Fibroblast of peridontal ligament (primary cell): ENCODE data around the gene VMA21.
A peak's percentile ranks its signal among the peaks of the same experiment; 100 is the strongest.

Source experiments
- DNase-seq: peaks from one replicate; pipeline ENCODE4 v3.0.0-alpha.2; 2010; ENCODE audit errors: extremely low read depth

Gene VMA21, protein sequence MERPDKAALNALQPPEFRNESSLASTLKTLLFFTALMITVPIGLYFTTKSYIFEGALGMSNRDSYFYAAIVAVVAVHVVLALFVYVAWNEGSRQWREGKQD

DNA sequence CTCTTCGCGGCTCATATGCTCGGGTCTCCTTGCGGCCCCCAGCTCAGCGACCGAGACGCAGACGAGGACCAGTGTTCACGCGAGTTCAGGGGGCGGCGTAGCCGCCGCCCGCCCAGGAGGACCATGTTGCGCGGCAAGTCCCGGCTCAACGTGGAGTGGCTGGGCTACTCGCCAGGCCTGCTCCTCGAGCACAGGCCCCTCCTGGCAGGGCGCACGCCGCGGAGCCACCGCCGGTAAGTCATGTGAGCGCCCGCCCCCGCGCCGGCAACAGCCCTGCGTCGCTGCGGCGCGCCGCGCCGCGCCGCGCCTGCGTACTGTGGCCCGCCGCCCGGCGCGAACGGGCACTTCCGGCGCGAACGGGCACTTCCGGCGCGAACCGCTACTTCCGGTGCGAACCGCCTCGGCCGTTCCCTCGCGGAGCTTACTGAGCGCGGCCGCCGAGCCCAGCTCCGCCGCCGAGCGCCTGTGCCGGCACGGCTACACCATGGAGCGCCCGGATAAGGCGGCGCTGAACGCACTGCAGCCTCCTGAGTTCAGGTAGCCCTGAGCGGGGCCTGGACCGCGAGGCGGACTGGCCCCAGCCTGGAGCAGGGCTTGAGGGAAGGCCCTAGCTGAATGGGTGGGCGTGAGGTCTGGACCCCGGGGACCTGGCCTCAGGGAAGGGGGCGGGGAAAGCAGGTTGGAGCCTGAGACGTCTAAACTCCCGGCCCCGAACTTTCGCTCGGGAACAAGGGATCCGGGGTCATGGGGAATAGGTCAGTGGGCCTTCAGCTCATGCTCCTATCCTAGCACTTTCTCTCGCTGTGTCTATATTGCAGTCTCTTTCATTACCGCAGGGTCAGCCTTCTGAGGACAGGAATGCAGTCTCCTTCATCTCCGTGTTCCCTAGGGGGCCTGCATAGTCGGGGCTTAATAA is at the start of gene VMA21:
Gene VMA21 (plus strand): TSS at position 382 of the 916 bp plus-strand sequence. CDS start 103 bp downstream, at position 485.
- DNase-seq, result peak; percentile 75

DNA sequence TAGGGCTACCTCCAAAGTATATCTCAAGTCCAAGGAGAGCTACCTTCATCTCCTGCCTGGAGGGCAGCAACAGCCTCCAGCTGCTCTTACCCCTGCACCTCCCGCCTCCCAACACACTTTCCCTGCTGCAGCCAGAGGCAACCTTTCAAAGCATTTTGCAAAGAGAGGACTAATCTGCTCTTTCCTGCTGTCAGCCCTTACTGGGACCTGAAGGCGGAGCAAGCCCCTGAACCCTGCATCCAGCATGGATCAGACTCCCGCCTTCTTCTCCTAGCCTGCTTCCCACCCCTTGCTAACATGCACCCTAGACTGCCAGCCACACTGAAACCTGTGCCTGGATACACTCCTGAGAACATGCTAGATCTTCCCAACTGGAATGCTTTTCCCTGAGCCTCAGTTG is 37.7 kb upstream of the VMA21 start:
- no peak for DNase-seq

DNA sequence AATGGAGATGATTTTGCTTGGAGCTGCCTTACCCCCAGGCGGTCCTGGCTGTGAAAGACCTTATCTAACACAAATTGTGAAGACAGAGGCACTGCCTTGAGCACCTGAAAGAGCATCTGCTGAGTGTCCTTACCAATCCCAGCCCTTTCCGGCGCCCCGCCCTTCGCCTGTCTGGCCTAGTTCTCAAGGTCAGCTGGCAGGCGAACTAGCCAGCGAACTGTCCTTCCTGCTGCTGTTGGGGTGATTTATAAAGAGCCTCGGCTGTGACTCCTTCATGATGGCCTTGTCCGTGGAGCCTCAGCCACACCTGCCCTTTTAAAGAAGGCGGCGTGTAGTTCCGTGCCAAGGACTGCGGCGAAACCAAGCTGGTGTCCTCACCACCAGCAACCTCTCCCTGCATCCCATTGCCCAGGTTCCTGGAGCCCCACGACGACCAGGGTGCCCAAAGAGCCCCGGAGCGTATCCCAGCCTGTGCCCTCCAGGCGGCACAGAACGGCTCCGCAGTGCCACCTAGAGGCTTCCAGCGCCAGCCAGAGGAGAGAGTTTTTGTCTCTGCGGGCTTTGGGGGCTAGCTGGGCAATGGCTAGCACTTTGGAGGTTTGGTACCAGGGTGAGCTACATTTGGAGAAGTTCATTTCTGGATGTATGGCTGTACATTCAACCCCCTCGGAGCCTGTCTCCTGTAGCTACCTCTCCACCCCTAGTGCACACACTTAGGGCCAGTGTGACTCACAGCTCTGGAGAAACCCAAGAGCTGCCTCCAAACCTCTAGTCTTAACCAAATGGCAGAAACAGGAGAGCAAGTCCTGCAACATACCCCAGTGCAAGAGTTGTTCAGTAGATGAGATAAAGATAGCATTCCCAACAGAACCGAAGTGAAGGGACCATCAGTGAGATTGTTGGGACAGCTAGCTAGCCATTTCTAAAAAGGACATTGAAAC is 36.8 kb upstream of the VMA21 start:
- DNase-seq, result peak; percentile 0

DNA sequence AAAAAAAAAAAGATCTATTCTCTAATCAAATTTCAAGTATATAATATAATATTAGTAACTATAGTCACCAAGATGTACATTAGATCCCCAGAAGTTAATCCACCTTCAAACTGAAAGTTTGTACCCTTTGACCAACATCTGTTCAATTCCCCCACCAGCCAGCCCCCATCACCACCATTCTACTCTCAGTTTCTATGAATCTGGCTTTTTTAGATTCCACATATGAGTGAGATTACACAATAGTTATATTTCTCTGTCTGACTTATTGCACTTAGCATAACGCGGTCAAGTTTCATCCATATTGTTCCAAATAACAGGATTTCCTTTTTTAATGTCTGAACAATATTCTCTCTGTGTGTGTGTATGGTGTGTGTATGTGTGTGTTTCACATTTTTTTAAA is 33.7 kb upstream of the VMA21 start:
- DNase-seq, result no peak

DNA sequence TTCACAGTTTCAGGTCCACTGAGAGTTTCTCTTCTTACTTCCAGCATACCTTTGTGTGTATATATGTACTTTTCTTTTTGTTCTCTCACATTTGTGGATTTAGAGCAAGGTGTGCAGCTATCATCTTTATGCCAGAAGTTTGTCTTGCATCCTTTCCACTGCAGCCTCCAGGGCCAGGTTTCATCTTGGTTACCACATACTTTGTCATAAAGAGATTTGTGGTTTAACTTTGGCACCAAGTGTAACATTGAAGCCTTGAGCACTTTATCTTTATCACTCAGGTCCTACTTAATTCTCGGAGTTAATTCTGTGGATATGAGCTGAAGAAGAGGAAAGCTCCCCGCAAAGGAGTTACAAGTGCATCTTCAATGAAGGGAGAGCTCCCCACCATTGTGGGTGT is 31.4 kb upstream of the VMA21 start:
- no peak for DNase-seq

DNA sequence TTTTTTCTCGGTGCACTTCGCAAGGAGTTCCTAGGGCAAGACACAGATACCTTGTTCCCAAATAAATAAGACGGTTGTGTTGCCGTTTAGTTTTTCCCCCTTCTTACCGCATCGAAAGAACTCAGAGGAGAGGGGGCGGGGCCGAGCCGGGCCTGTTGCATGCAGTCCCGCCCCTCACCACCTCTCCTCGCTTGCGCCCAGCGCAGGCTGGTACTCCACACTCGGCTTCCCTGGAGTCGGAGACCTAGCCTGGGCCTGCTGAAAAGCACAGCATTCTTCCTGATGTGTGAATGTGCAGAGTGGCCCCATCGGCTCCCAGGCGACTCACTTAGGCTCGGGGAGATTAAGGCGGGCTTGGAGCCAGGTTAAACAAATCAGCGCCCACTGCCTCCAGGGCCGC is 26.1 kb upstream of the VMA21 start:
- no peak for DNase-seq

DNA sequence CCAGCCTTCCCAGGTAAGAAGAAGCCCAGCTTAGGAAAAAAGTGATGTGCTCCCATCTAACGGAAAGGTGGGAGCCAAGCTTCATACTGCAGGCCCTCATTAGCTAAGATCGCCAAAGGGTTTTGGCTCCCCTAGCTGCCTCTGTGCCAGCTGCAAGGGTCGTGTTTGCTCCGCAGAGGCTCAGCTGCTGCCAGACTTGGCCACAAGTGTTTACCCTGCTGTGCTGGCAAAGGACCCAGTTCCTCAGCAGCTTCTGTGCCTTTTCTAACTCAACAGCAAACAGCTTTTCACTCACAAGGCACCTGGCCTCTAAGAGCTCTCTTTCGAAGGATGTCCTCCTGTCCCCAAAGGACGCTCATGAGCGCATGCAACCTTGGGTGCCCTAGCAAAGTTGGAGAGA is 12.2 kb upstream of the VMA21 start:
- no peak for DNase-seq

DNA sequence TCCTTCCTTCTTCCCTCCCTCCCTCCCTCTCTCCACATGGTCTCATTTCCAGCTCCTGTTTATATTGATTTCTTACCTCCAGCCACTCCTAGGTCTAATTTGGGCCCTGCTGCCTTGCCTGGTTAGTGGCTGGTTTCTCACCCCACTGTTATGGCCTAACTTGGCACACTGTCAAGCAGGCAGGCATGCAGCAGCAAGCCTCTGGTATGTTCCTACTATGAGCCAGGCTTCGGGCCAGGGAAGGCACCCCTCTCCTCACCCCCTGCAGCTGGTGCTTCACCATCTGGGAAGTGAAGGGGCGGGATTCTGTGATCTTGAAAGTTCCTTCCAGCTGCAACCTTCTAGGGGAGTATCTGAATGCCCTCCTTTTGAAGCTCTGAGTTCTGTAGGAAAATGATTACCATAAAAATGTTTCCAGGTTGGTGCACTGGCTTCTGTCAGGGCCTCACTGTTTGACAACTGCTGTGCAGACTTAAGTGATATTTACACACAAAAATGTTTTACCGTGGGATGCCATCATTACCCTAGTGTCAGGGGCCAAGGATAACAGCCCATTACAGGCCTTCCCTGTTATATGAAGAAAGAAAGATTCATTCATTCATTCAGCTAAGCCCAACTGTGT is 10.1 kb upstream of the VMA21 start:
- DNase-seq, result peak; percentile 9

DNA sequence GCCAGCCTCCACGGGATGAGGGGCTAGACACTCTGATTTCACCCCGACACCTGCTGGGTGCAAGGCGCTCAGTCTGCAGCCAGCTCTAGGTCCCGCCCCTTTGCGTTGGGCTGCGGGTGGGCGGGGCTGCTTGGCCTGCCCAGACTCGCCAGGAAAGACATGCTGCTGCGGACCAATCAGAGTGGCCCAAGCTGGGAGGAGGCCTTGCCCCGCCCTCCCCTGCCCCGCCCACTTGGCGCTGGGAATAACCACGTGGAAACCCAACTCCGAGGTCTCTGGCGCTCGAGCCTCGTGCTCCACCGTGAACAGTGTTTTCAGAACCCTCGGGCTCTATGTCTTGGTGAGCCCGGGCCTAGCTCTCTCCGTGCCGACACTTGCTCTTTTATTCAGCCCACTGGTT is 5.3 kb upstream of the VMA21 start:
- DNase-seq, result no peak

DNA sequence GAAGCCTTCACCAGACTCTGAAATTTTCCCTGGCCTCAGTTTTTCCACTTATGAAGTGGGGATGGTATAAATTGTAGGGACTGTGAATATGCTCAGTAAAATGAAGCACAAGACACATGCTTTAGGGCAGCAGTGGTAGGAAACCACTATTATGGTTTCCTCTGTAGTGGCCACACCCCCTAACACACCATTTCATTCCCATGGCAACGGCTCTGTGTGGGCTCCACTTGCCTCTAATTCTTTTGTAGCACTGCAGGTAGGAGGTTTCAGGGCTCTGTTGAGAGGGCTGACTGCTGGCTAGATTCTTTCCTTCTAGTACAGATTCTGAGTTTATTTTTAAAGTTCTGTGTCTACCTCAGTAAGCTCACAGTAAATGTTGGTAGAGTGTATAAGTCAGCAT is 3.5 kb upstream of the VMA21 start:
- no peak for DNase-seq

DNA sequence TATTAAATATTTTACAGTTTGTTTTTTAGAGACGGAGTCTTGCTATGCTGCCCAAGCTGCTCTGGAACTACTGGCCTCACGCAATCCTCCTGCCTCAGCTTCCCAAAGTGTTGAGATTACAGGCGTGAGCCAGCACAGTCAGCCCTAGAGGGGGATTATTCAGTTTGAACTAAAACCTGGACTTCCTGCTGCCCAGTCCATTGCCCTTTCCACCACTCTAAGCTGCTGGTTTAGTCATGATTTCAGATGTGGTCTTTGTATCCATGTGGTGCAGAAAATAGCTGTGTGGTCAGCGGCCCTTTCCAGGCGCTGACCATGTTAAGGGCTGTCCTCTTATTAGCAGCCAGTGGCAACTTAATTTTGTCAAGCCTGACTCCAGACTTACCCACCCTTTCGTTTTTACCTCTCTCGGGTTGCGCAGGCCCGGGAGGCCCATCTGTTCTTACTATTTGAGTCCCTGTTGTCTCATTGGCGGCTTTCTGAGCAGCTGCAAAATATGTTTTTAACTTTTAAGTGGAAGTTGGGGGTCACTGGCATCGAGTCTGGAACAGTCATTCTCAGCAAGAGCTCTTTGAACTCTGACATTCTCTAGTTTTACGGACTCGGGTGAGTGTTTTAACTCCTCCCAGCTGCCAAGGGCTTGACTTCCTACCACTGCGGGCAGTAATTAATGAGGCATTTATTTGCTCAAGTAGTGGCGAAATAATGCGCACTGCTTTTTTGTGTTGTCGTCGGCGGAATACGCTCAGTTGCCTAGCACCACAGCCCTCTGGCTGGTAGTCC is 773 bp upstream of the VMA21 start:
- DNase-seq, result peak; percentile 67

DNA sequence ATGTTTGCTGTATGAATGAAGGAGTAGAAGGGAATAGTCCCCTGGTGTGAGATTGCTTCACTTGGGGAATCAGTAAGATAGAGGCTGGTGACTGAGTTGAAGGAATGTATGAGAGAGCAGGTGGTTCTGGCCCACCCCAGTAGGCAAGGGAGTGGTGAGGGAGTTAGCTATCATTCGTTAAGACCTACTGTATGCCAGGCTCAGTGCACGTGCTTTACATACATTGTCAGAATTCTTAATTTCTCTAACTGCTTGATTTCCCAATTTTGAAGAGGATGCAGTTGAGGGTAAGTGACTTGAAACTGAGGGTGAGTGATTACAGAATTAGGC is 700 bp downstream of the VMA21 start:
- no peak for DNase-seq

DNA sequence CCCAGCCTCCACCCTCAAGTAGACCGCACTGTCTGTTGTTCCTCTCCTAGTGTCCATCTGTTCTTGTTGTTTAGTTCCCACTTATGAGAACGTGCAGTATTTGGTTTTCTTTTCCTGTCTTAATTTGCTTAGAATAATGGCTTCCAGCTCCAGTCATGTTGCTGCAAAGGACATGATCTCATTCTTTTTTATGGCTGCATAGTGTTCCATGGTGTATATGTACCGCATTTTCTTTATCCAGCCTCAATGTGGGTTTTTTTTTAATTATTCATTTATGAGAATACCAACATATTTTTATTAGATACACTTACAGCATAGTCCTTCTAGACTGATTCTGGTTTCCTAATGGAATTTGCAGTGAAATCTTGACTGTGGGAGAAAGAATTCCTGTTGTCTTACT is 1.3 kb downstream of the VMA21 start:
- DNase-seq, result no peak

DNA sequence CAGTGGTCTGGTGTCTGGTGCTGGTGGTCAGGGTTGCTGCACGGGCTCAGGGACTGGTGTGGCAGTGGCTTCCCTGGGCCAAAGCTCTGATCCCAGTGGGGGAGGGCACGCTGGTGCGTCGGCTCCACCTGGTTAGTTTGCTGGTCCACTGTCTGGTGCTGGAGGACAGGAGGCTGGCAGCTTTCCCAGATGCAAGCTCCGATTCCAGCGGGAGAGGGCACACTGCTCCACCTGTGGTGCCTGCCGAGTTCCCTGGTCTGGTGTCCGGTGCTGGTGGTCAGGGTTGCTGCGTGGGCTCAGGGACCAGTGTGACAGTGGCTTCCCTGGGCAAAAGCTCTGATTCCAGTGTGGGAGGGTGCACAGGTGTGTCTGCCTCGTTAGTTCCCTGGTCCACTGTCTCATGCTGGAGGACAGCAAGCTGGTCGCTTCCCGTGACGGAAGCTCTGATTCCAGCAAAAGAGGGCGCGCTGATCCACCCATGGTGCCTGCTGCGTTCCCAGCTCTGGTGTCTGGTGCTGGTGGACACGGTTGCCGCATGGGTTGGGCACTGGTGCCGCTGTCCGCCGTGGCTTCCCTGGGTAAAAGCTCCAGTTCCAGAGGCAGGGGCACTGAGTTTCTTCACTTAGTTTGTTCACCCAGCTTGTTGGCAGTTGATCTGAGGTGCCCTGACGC is 5.8 kb downstream of the VMA21 start:
- DNase-seq, result no peak

DNA sequence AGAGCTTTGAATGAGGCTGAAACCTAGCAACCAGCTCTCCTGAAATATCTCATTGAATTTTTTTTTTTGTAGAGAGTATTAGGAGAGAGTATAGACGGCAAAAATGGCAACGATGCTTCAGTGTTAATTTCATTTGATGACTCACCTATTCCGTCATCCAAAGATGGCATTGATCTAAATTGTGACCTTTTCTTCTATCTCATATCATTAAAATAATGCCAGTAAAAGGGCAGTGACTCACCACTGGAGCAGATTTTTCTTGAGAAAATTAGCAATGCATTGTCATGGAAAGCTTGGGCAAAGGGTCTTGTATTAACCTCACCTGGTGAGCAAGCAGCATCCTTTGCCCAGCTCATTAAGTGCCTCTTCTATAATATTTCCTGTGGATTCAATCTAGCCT is 19.6 kb downstream of the VMA21 start:
- DNase-seq, result no peak

DNA sequence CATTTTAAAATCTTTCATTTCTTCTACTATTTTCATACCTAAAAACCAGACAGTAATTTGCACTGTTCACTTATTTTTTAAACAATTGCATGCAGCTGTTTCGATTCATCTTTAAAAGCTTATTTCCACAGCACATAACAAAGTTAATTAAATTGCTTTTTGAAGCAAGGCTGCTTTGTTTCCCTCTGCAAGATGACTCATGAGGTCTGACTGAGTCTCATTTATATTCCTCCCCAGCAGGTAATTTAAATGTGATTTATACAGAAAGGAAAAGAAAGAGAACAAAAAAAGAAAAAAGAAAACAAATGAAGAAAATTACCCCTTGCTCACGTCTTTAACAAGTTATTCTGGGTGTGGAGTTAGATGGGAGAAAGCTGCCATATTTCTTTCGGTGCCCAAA is 22.8 kb downstream of the VMA21 start:
- no peak for DNase-seq

DNA sequence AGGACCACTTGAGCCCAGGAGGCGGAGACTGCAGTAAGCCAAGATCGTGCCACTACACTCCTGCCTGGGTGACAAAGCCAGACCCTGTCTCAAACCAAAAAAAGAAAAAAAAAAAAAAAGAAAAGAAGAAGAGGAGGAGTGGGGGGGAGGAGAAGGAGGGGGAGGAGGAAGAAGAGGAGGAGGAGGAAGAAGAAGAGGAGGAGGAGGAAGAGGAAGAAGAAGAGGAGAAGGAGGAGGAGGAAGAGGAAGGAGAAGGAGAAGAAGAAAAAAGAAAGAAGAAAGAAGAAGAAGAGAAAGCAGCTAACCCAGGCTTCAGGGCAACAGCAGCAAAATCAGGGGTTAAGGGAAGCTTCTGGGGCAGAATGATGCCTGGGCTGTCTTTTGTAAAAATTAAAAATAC is 27.5 kb downstream of the VMA21 start:
- DNase-seq, result no peak

DNA sequence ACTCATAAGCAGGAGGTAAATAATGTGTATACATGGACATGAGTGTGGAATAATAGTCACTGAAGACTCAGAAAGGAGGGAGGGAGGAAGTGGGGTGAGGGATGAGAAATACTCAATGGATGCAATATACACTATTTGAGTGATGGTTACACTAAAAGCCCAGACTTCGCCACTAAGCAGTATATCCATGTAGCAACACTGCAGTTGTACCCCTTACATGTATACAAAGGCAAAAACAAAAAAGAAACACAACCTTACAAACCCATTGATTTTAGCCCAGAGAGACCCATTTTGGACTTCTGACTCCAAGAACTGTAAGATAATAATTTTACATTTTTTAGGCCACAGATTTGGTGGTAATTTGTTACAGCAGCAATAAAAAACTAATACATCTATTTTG is 51.5 kb downstream of the VMA21 start:
- DNase-seq, result no peak

DNA sequence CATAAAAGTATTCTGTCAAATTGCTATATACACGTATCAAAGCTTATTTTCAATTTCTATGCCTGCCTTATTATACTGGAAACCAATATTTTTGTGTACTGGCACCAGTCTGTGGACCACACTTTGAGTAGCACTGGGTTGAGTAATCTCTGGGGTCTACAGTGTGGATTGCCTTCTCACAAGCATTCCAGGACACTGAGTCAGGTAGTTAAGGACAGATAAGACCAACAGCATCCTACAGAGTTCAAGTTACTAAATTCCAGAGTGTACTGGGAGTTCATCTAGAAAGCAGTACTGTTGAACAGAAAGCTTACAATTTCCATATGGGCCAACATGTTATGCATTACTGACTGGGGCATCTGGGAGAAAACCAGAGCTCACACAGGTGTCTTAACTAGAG is 61.8 kb downstream of the VMA21 start:
- DNase-seq, result no peak
